ENCODE results near the gene VEGFB. TPM values are rescaled to one million over a fixed set of nuclear protein-coding genes. Genes with fewer than 3 reads are reported as not detected.

VEGFB gene
- total RNA-seq, 1 experiment from 2014 or later = 47.5 TPM

- no TSS peak for BruUV-seq (replicated peaks)
- CTCF ChIA-PET = no interaction called here
- no peak for ATAC-seq
- POLR2A ChIA-PET = no interaction called here
- no peaks in the 10 kb centered on the region for H3K9me2 ChIP-seq (ENCODE audit: insufficient read depth)
- no peak overlapping the region for H3K4me2 ChIP-seq (ENCODE audit: low read length)
- no peaks in the 10 kb centered on the region for H4K20me1 ChIP-seq (ENCODE audit: insufficient read depth)
- RAD21 ChIA-PET (ENCODE audit: low non-redundant PET in 1 of 2, low total read pairs in 2 of 2, uncharacterized antibody in 2 of 2, unreplicated experiment in 2 of 2) = no interaction called here
- peaks cover 4 to 11% of the 10 kb centered on the region in 2 experiments; a peak in 3 of 4 replicates for H3K4me1 ChIP-seq (ENCODE audit: control insufficient read depth in 1 of 2, insufficient read depth in 2 of 2, low read length in 2 of 2)
- no peaks in the 10 kb centered on the region for H3K9me3 ChIP-seq (ENCODE audit: control insufficient read depth in 1 of 2, insufficient read depth in 1 of 2, low read depth in 1 of 2, low read length in 2 of 2)
- H3K27me3 ChIP-seq (ENCODE audit: insufficient read depth, low read length) = no peaks in the 10 kb centered on the region
- no peak overlapping the region for H3K27ac ChIP-seq (ENCODE audit: low read depth, low read length)
- H3K79me2 ChIP-seq (ENCODE audit: insufficient read depth, low read length) = peaks cover 6% of the 10 kb centered on the region; the same call in 1 of the 2 replicates
- intact Hi-C loops (cut with micrococcal nuclease) = no loop called here
- no peak for DNase-seq (ENCODE audit: low read depth, low spot score)
- H3K4me3 ChIP-seq (replicated peaks in 1 of 2; ENCODE audit: low read depth in 1 of 2, low read length in 2 of 2) = no peak overlapping the region
- H3K9ac ChIP-seq (ENCODE audit: low read length) = no peak overlapping the region
- no peak overlapping the region for H2AFZ ChIP-seq (ENCODE audit: low read depth, low read length, poor library complexity, severe bottlenecking)
- peaks cover 32 to 60% of the 10 kb centered on the region in 2 experiments; a peak in 3 of 4 replicates for H3K36me3 ChIP-seq (ENCODE audit: control insufficient read depth in 1 of 2, insufficient read depth in 2 of 2, low read length in 2 of 2)
- TF ChIP-seq POLR2AphosphoS5 (IDR thresholded peaks at IDR 0.05; ENCODE audit: low read depth, low read length) (no peak), CBX3 (IDR thresholded peaks at IDR 0.05; ENCODE audit: low read depth) (no peak), RAD21 (IDR thresholded peaks at IDR 0.05; ENCODE audit: low read depth) (no peak), ATF3 (IDR thresholded peaks at IDR 0.05) (no peak), EZH2phosphoT487 (IDR thresholded peaks at IDR 0.05; ENCODE audit: borderline replicate concordance) (no peak), ZBTB33 (IDR thresholded peaks at IDR 0.05; ENCODE audit: extremely low read depth, insufficient replicate concordance, low read length) (no peak), EGR1 (IDR thresholded peaks at IDR 0.05; ENCODE audit: low read depth) (no peak), ZNF274 (IDR thresholded peaks at IDR 0.05; ENCODE audit: low read depth, low read length) (no peak), POLR2A (IDR thresholded peaks at IDR 0.05; ENCODE audit: borderline replicate concordance, extremely low read depth, insufficient read depth, insufficient read length) (no peak), FOSL1 (IDR thresholded peaks at IDR 0.05; ENCODE audit: low read depth) (no peak), CEBPB (IDR thresholded peaks at IDR 0.05; ENCODE audit: low read depth) (no peak), SRF (IDR thresholded peaks at IDR 0.05; ENCODE audit: low read depth) (no peak), MAX (IDR thresholded peaks at IDR 0.05) (no peak), REST (IDR thresholded peaks at IDR 0.05; ENCODE audit: low read depth) (no peak), SP1 (IDR thresholded peaks at IDR 0.05; ENCODE audit: low read depth) (no peak), ZFX (IDR thresholded peaks at IDR 0.05) (no peak), CTCF (IDR thresholded peaks at IDR 0.05 in 2 of 3, conservative IDR thresholded peaks at IDR 0.05 in 1 of 3; ENCODE audit: borderline replicate concordance in 1 of 3, insufficient read depth in 1 of 3, low read depth in 2 of 3, low read length in 2 of 3) (no peak), TCF7L2 (IDR thresholded peaks at IDR 0.05; ENCODE audit: borderline replicate concordance, extremely low read depth, insufficient read depth, insufficient read length) (no peak), YY1 (IDR thresholded peaks at IDR 0.05; ENCODE audit: extremely low read depth, insufficient replicate concordance, low read depth, low read length) (no peak), ELF1 (IDR thresholded peaks at IDR 0.05; ENCODE audit: borderline replicate concordance, low read depth) (no peak)
These were observed 25.8 kb downstream of the VEGFB start for GRCh38 chr11:64260147-64260708.
